Measurements from ENCODE around the gene GSTCD.
A peak's percentile ranks its signal among the peaks of the same experiment; 100 is the strongest.

Gene GSTCD

DNA sequence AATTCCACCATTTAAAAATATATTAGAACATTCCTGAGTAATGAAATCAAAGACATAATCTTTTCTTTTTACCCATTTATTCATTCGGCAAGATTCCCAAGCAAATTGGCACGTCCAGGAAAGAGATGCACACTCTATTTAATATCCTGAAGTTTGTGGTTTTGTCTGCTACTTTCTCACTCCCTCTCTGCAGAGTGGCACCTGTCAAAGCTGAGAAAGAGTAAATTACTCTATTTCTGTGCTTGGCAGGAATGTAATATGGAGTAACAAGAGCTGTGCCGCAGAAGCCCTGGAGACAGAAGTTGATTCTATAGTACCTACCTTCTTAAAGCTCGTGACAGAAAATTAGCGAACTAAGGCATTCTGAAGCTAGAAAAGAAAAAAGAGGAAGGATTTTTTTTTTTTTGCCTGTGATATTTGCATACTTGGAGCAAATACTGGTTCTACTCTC, 5.5 kb downstream of the GSTCD start:
- Histone ChIP-seq H3K9me3 (ENCODE audit: insufficient read depth, low read length, severe bottlenecking) (no peaks in the 10 kb centered on the region), H3K36me3 (ENCODE audit: insufficient read depth, low read length) (peaks cover 8% of the 10 kb centered on the region), H3K27ac (ENCODE audit: low read length) (no peak overlapping the region), H3K4me1 (ENCODE audit: insufficient read depth, low read length) (peaks cover 21% of the 10 kb centered on the region; the same call in 1 of the 2 replicates), H3K9ac (ENCODE audit: low read depth, low read length) (no peak overlapping the region), H3K4me3 (ENCODE audit: low read depth in 1 of 2, low read length in 2 of 2) (no peak overlapping the region), H2AFZ (ENCODE audit: low read depth, low read length) (no peak overlapping the region), H3K4me2 (ENCODE audit: insufficient read depth, low read length) (no peak overlapping the region), H4K20me1 (ENCODE audit: insufficient read depth, low read length) (peaks cover 17% of the 10 kb centered on the region; the same call in 1 of the 2 replicates), H3K79me2 (ENCODE audit: insufficient read depth, low read length) (peaks cover 60% of the 10 kb centered on the region), H3K27me3 (ENCODE audit: insufficient read depth, low read length, poor library complexity) (no peaks in the 10 kb centered on the region)
- TF ChIP-seq EZH2 (IDR thresholded peaks at IDR 0.05; ENCODE audit: borderline replicate concordance, low read depth, low read length, severe bottlenecking): no peak
- TF ChIP-seq, protein P1, sequence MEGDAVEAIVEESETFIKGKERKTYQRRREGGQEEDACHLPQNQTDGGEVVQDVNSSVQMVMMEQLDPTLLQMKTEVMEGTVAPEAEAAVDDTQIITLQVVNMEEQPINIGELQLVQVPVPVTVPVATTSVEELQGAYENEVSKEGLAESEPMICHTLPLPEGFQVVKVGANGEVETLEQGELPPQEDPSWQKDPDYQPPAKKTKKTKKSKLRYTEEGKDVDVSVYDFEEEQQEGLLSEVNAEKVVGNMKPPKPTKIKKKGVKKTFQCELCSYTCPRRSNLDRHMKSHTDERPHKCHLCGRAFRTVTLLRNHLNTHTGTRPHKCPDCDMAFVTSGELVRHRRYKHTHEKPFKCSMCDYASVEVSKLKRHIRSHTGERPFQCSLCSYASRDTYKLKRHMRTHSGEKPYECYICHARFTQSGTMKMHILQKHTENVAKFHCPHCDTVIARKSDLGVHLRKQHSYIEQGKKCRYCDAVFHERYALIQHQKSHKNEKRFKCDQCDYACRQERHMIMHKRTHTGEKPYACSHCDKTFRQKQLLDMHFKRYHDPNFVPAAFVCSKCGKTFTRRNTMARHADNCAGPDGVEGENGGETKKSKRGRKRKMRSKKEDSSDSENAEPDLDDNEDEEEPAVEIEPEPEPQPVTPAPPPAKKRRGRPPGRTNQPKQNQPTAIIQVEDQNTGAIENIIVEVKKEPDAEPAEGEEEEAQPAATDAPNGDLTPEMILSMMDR (IDR thresholded peaks at IDR 0.05; ENCODE audit: borderline replicate concordance, extremely low read depth, low read length, poor library complexity, severe bottlenecking): no peak
- DNase-seq: no peak
- ATAC-seq (ENCODE audit: insufficient read depth, low read depth): no peak

DNA sequence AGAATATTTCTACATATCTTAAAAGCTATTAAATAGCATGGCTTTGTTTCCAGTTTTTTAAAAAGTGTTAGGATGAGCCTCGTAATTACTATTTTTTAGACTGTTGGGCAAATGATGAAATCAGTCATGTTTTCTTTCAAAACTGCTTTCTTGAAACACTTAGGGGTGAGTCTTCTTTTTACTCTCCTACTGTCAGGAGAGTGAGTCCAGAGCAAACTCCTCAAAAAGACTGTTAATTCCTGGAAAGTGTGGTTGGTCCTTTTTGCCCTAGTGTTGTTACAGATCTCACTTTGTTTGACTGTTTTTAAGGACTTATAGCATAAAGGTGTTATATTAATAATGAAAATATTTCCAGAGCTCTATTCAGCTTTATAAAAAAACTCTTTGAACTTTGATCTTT, 6.3 kb downstream of the GSTCD start:
- ATAC-seq (ENCODE audit: insufficient read depth, low read depth): no peak
- H3K4me2 ChIP-seq (ENCODE audit: insufficient read depth, low read length): no peak overlapping the region
- H3K4me3 ChIP-seq (ENCODE audit: low read depth in 1 of 2, low read length in 2 of 2): no peak overlapping the region
- peaks cover 12% of the 10 kb centered on the region for H3K36me3 ChIP-seq (ENCODE audit: insufficient read depth, low read length)
- no peak overlapping the region for H2AFZ ChIP-seq (ENCODE audit: low read depth, low read length)
- no peak overlapping the region for H3K9ac ChIP-seq (ENCODE audit: low read depth, low read length)
- DNase-seq: no peak
- H4K20me1 ChIP-seq (ENCODE audit: insufficient read depth, low read length): peaks cover 19% of the 10 kb centered on the region; the same call in 1 of the 2 replicates
- no peaks in the 10 kb centered on the region for H3K9me3 ChIP-seq (ENCODE audit: insufficient read depth, low read length, severe bottlenecking)
- H3K4me1 ChIP-seq (ENCODE audit: insufficient read depth, low read length): peaks cover 15% of the 10 kb centered on the region; the same call in 1 of the 2 replicates
- peaks cover 54% of the 10 kb centered on the region for H3K79me2 ChIP-seq (ENCODE audit: insufficient read depth, low read length)
- TF ChIP-seq, protein P1 (IDR thresholded peaks at IDR 0.05; ENCODE audit: borderline replicate concordance, extremely low read depth, low read length, poor library complexity, severe bottlenecking): no peak
- TF ChIP-seq EZH2 (IDR thresholded peaks at IDR 0.05; ENCODE audit: borderline replicate concordance, low read depth, low read length, severe bottlenecking): no peak
- no peaks in the 10 kb centered on the region for H3K27me3 ChIP-seq (ENCODE audit: insufficient read depth, low read length, poor library complexity)
- no peak overlapping the region for H3K27ac ChIP-seq (ENCODE audit: low read length)

DNA sequence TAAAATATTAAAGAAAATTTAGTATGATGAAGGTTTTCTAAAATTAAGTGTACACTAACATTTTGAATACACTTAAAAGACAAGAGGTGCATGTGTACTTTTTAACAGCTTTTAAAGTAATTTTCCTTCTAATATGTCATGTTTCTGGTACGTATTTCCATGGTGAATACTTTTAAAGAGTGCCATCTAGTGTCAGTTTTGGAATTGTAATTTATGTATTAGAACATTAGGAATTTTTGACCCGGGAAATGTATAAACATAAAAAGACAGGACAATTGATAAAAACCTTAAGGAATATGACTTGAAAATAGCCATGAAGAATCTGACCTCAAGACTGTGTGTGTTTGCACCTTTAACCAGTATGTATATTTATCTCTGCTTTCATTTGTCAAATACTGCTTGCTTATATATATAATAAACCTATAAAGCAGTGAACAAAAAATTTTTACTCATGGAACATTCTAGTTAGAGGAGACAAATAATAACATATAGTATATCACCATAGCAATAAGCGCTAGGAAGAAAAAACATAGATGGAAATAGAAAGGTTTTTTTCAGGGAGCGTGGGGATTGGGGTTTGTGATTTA, 7.2 kb downstream of the GSTCD start:
- Histone ChIP-seq H4K20me1 (ENCODE audit: insufficient read depth, low read length) (peaks cover 19% of the 10 kb centered on the region; the same call in 1 of the 2 replicates), H3K27ac (ENCODE audit: low read length) (no peak overlapping the region), H2AFZ (ENCODE audit: low read depth, low read length) (no peak overlapping the region), H3K4me2 (ENCODE audit: insufficient read depth, low read length) (no peak overlapping the region), H3K36me3 (ENCODE audit: insufficient read depth, low read length) (peaks cover 16% of the 10 kb centered on the region), H3K79me2 (ENCODE audit: insufficient read depth, low read length) (peaks cover 45% of the 10 kb centered on the region), H3K4me1 (ENCODE audit: insufficient read depth, low read length) (peaks cover 6% of the 10 kb centered on the region; the same call in 1 of the 2 replicates), H3K9ac (ENCODE audit: low read depth, low read length) (no peak overlapping the region), H3K9me3 (ENCODE audit: insufficient read depth, low read length, severe bottlenecking) (no peaks in the 10 kb centered on the region), H3K27me3 (ENCODE audit: insufficient read depth, low read length, poor library complexity) (no peaks in the 10 kb centered on the region), H3K4me3 (ENCODE audit: low read depth in 1 of 2, low read length in 2 of 2) (no peak overlapping the region)
- DNase-seq: no peak
- ATAC-seq (ENCODE audit: insufficient read depth, low read depth): peak; percentile 55; the same call in 1 of the 3 replicates
- TF ChIP-seq, protein P1 (IDR thresholded peaks at IDR 0.05; ENCODE audit: borderline replicate concordance, extremely low read depth, low read length, poor library complexity, severe bottlenecking): peak; percentile 65
- no peak for TF ChIP-seq EZH2 (IDR thresholded peaks at IDR 0.05; ENCODE audit: borderline replicate concordance, low read depth, low read length, severe bottlenecking)
